Activated naive CD8-positive, alpha-beta T cell treated with anti-CD3 and anti-CD28 coated beads, Interleukin-2, amount 50 U/mL, for 24 hours (primary cell): ENCODE results near the gene FAM53B.

Experiments
- ATAC-seq: fragments of 150-1000 bp; cut with Tn5 transposase; one replicate; pipeline ENCODE4 v1.10.0; 2021
- DNase-seq: peaks from one replicate; pipeline ENCODE4 v3.0.0; 2021
- H3K27ac Mint-ChIP-seq: one replicate; pipeline ENCODE4 v1.8.0; 2021; ENCODE audit warnings: mild to moderate bottlenecking, mixed read lengths
- H3K27me3 Mint-ChIP-seq: one replicate; pipeline ENCODE4 v1.8.0; 2021; ENCODE audit warnings: mixed read lengths
- H3K36me3 Mint-ChIP-seq: one replicate; pipeline ENCODE4 v1.8.0; 2021; ENCODE audit warnings: low read depth, mixed read lengths
- H3K4me1 Mint-ChIP-seq: one replicate; pipeline ENCODE4 v1.8.0; 2021; ENCODE audit warnings: mixed read lengths
- H3K4me3 Mint-ChIP-seq: one replicate; pipeline ENCODE4 v1.8.0; 2021; ENCODE audit warnings: mild to moderate bottlenecking, moderate library complexity, mixed read lengths
- H3K9me3 Mint-ChIP-seq: one replicate; pipeline ENCODE4 v1.8.0; 2021; ENCODE audit warnings: mixed read lengths

FAM53B gene

GRCh38 chr10:124573726-124574455 lies 170.3 kb downstream of the FAM53B start:
- Mint-ChIP-seq H3K9me3 (no peaks in the 10 kb centered on the region), H3K4me3 (no peak overlapping the region), H3K27ac (no peak overlapping the region), H3K4me1 (no peaks in the 10 kb centered on the region), H3K27me3 (no peaks in the 10 kb centered on the region), H3K36me3 (no peaks in the 10 kb centered on the region)
- DNase-seq (no peak), ATAC-seq (no peak)

- no peak overlapping the region for H3K27ac Mint-ChIP-seq
- no peaks in the 10 kb centered on the region for H3K9me3 Mint-ChIP-seq
- no peaks in the 10 kb centered on the region for H3K27me3 Mint-ChIP-seq
- ATAC-seq = no peak
- DNase-seq = no peak
- H3K36me3 Mint-ChIP-seq = no peaks in the 10 kb centered on the region
- no peaks in the 10 kb centered on the region for H3K4me1 Mint-ChIP-seq
- no peak overlapping the region for H3K4me3 Mint-ChIP-seq
These were observed 171.4 kb downstream of the FAM53B start for GRCh38 chr10:124572751-124573150.

- H3K27ac Mint-ChIP-seq = no peak overlapping the region
- H3K4me3 Mint-ChIP-seq = no peak overlapping the region
- H3K36me3 Mint-ChIP-seq = no peaks in the 10 kb centered on the region
- ATAC-seq (no peak), DNase-seq (no peak)
- H3K4me1 Mint-ChIP-seq = no peaks in the 10 kb centered on the region
- H3K9me3 Mint-ChIP-seq = no peaks in the 10 kb centered on the region
- H3K27me3 Mint-ChIP-seq = no peaks in the 10 kb centered on the region
These were observed 173.5 kb downstream of the FAM53B start for GRCh38 chr10:124570646-124571045.

- no peak overlapping the region for H3K4me3 Mint-ChIP-seq
- no peaks in the 10 kb centered on the region for H3K4me1 Mint-ChIP-seq
- no peak overlapping the region for H3K27ac Mint-ChIP-seq
- no peaks in the 10 kb centered on the region for H3K9me3 Mint-ChIP-seq
- no peak for DNase-seq
- no peaks in the 10 kb centered on the region for H3K27me3 Mint-ChIP-seq
- no peaks in the 10 kb centered on the region for H3K36me3 Mint-ChIP-seq
- ATAC-seq = no peak
These were observed 174.3 kb downstream of the FAM53B start for GRCh38 chr10:124569623-124570470.
